GM18499 (cell line): ENCODE results near the gene MLXIP.

Experiments used
- ATAC-seq: cut with Tn5 transposase; IDR thresholded peaks from one replicate; pipeline ENCODE4 v1.9.1; 2021; ENCODE audit warnings: moderate number of reproducible peaks; ENCODE audit not compliant: insufficient read depth, unreplicated experiment

Gene MLXIP

GRCh38 chr12:122141911-122142725, 63.6 kb downstream of the MLXIP start:
- ATAC-seq, result no peak

- ATAC-seq, result no peak
Observed at GRCh38 chr12:122142857-122143256, 64.3 kb downstream of the MLXIP start.

GRCh38 chr12:122144885-122145284, 66.3 kb downstream of the MLXIP start:
- no peak for ATAC-seq

DNA sequence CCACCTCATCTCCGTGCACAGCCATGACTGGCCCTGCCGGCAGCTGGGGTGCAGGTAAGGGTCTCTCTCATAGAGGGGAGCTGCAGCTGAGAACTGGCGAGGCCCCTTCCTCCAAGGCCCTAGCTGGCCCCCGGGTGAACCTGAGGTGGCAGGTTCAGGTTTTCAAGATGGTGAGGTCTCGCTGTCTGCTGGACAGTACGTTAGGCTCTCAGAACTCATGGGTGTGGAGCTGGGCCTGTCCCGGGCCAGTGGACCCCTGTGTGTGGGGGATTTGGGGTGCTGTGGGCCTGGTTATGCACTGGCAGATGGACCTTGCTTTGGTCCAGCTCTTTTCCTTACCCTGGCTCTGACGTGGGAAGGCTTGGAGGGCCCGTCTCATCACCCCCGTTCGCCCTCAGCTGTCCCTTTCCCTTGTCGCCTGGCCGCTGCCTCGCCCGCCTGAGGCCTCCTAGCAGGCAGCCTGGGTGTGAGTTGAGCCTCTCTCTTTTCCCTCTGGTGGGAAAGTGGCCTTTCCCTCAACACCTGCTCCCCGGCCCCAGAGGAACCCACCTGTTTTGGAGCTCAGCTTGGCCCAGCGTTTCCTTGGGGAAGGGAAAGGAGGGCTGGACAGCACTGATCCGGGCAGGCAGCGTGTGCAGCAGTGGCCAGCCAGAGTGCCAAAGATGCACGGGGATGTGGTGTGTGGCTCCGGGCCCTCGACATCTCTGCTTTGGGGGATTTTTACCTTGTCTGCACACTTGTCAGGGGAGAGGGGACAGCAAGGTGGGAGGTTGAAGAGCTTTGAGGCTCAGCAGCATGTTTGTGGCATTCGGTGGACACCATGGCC, 67.2 kb downstream of the MLXIP start:
- no peak for ATAC-seq

- no peak for ATAC-seq
Observed at GRCh38 chr12:122147514-122148290, 69.1 kb downstream of the MLXIP start.

DNA sequence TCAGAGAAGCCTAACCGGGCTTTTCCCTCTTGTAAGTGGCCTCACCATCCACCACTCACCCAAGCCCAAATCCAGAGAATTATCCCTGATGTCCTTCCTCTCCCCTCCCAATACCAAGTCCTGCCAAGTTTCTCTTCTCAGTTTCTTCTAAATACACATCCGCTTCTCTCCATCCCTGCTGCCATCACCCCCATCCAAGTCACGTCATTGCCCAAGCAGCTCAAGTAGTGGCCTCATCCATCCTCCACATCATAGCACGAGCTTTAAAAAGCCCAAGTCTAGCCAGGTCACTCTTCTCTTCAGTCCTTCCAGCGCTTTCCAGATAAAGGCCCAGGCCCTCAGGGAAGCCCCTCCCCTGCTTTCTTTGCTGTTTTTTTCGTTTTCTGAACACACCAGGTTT, 70.1 kb downstream of the MLXIP start:
- ATAC-seq, result no peak

- ATAC-seq, result no peak
Observed at GRCh38 chr12:122150127-122150681, 71.6 kb downstream of the MLXIP start.

- no peak for ATAC-seq
Observed at GRCh38 chr12:122152754-122153153, 74.2 kb downstream of the MLXIP start.

GRCh38 chr12:122155705-122156104, 77.1 kb downstream of the MLXIP start:
- ATAC-seq, result no peak

DNA sequence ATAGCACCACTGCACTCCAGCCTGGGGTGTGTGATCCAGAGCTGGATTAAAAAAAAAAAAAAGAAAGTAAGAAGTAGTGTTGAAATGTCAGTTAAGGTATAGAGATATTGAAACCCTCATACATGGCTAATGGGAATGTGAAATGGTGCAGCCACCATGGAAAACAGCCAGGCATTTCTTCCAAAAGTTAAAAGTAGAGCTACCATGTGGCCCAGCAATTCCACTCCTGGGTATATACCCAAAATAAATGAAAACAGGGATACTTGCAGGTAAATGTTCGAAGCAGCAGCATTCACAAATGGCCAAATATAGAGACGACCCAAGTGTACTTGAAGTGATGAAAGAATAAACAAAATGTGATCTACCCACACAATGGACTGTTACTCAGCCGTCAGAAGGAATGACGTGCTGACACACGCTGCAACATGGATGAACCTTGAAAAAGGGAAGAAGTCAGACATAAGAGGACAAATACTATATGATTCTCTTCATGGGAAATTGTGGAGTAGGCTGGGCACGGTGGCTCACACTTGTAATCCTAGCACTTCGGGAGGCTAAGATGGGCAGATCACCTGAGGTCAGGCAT, 80.2 kb downstream of the MLXIP start:
- no peak for ATAC-seq

- ATAC-seq, result no peak
Observed at GRCh38 chr12:122159882-122160281, 81.3 kb downstream of the MLXIP start.

GRCh38 chr12:122160761-122161160, 82.2 kb downstream of the MLXIP start:
- no peak for ATAC-seq

DNA sequence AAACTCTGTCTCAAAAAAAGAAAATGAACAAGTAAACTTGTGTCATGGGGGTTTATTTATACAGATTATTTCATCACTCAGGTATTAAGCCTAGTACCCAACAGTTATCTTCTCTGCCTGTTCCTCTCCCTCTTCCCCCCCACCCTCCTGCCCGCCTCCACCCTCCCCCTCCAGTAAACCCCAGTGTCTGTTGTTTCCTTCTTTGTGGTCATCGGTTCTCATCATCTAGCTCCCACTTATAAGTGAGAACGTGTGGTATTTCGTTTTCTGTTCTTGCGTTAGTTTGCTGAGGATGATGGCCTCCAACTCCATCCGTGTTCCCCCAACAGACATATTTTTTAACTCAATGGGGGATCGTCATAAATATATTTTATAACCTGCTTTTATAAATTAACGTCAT, 83.1 kb downstream of the MLXIP start:
- no peak for ATAC-seq

DNA sequence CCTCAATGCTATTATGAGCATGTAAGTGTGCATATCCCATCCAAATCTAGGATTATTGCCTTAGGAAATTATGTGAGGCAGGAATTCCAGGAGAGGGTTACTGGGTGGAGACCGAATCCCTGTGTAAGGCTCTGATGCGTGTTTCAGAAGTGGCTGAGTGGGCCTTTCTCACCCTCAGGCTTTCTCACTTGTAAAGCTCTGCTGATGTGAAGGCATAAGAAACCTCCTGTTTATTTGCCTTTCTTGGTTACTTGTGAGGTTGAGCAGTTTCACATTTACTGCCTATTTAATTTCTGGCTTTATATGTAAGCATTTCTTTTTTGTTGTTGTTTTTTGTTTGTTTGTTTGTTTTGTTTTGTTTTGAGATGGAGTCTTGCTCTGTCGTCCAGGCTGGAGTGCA, 84.4 kb downstream of the MLXIP start:
- ATAC-seq, result no peak

DNA sequence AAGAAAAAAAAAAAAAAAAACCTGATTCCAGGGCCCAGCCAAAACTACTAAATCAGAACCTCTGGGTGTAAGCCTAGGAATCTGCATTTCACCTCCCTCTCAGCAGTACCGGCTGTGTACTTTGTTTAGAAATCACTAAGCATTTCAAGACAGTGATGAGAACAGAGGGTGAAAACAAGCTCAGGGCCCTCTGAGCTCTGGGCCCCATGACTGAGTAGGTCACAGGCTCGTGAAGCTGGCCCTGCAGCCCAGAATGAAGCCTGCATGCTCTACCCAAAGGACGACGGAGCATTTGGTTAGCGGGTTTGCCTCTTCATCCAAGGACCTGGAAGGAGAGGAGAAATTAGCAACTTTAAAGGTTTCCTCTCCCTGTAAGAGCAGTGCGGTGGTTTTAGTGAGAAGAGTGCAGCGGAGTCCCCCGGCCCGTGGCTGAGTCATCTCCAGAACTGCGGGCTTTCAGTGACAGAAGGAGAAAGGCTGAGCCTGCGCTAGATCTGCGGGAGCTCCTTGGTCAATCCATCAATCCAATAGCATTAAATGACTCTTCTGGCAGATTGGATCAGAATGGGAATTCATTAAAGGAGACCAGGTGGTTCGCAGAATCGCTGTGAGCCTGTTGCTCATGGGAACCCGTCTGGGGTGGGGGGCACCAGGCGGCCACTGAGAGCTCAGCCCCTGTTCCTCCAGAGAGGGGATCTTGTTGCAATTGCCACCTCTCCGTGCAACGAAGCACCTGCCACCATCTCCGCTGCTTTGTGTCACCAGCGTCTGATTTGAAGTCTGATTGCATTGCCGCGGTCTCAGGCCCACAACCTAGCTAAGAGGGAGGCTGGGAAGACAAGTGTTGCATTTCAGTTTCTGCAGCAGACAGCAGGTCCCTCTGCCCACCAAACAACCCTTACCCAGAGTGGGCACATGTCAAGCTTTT, 88.1 kb downstream of the MLXIP start:
- no peak for ATAC-seq

GRCh38 chr12:122167356-122167925, 88.9 kb downstream of the MLXIP start:
- no peak for ATAC-seq

- ATAC-seq, result no peak
Observed at GRCh38 chr12:122168492-122168891, 89.9 kb downstream of the MLXIP start.

- ATAC-seq, result no peak
Observed at GRCh38 chr12:122171399-122171798, 92.8 kb downstream of the MLXIP start.
